ENCODE results near the gene SYK.

Gene SYK

DNA sequence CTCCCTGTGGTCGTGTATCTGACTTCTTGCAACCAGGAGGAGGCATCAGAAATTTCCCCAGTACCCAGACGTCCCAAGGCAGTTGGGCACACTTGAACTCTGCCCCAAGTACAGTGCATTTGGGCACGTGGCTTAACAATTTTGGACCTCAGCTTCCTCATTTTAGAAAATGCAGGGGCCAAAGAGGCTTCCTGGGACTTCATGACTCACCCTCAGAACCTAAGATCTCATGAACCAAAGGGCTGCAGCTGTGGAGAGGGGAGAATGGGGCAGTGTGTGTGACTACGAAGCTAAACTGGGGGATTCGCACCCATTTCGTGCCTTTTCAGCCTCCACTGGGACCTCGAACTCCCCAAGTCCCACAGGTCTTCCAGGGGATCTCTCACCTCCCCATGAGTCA, 59.2 kb downstream of the SYK start:
- H3K4me3 ChIP-seq (ENCODE audit: low read length) = no peak overlapping the region
- TF ChIP-seq ZNF274 (IDR thresholded peaks at IDR 0.05; ENCODE audit: low read depth, low read length) = no peak

DNA sequence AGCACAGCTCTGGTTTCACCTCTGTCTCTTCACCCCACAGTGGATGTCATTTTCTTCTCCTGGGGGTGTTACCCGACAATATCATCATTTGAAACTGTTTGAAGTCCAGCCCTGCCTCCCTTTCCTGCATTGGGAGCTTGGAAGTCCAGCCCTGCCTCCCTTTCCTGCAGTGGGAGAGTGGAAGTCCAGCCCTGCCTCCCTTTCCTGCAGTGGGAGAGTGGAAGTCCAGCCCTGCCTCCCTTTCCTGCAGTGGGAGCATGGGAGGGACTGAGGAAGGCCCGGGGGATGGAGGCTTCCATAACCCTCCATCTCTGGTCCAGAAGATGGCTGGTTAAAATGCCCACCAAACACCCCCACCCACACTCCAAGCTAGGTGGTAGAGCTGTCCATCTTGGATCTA, 59.8 kb downstream of the SYK start:
- no peak overlapping the region for H3K4me3 ChIP-seq (ENCODE audit: low read length)
- no peak for TF ChIP-seq ZNF274 (IDR thresholded peaks at IDR 0.05; ENCODE audit: low read depth, low read length)

DNA sequence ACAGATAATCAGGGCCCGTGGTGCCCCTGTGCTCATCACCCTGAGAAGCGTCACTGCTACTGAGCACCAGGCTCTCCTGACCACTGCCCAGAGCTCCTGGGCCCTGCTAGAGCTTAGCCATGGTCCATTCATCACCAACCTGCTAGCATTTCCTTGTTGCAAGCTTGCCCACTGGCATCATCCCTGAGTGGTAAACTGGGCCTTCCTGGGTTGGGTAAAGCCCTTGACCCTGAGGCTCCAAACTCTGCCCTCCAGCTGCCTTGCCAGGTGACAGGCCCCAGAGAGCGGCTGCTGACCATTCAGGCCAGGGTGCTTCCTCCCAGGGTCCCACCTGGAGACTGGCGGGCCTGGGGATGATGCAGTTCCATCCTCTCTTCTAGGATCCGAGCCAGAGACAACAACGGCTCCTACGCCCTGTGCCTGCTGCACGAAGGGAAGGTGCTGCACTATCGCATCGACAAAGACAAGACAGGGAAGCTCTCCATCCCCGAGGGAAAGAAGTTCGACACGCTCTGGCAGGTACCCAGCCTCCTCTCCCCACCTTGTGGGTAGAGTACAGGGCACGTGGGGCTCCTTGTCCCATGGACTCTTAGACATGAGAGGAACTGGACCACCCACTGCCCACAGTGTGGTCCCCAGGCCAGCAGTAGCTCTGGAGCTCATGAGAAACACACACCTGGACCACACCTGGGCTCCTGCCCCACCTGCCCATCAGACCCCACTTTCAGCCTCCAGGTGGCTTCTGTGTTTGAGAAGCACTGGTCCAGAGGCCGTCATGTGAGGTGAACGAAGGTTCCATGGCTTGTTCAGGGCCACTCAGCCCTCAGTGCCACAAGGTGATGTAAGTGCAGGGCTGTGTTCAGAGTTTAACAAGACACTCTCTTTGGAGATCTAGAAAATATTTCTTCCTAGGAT, 60.5 kb downstream of the SYK start:
- H3K4me3 ChIP-seq (ENCODE audit: low read length) = no peak overlapping the region
- no peak for TF ChIP-seq ZNF274 (IDR thresholded peaks at IDR 0.05; ENCODE audit: low read depth, low read length)

DNA sequence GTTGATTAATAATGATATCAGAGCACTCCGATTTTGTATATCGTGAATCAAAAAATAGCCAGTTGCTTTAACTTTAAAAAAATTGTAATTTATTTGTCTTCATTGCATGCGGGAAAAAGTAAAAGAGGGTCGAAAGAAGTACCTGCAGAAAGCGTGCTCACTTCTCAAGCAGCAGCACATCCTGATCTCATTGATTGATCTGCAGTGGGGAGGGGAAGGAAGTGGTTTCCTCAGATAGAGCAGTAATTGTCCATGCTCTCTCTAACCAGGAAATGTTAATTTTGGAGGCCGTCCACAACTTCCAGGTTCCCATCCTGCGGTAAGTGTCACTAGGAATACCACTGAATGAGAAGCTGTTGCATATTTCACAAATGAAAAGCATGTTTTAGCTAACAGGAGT, 63.2 kb downstream of the SYK start:
- no peak overlapping the region for H3K4me3 ChIP-seq (ENCODE audit: low read length)
- no peak for TF ChIP-seq ZNF274 (IDR thresholded peaks at IDR 0.05; ENCODE audit: low read depth, low read length)

DNA sequence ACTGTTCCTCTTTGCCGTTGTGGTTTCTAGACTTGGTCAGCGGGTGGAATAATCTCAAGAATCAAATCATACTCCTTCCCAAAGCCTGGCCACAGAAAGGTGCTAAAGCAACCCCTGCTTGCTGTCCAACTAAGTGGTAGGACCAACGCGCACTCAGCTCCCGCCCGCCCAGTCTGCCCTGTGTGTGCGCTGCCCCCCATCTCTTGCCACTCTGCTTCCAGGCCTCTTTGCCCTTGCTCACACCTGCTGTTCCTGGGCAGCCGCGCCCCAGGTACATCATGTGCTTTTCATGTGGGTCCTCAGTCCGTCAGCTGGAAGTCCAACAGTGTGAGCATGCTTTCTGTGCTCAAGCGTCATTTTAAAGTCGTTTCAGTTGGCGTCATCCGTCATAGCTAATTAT, 65.5 kb downstream of the SYK start:
- H3K4me3 ChIP-seq (ENCODE audit: low read length) = no peak overlapping the region
- no peak for TF ChIP-seq ZNF274 (IDR thresholded peaks at IDR 0.05; ENCODE audit: low read depth, low read length)

DNA sequence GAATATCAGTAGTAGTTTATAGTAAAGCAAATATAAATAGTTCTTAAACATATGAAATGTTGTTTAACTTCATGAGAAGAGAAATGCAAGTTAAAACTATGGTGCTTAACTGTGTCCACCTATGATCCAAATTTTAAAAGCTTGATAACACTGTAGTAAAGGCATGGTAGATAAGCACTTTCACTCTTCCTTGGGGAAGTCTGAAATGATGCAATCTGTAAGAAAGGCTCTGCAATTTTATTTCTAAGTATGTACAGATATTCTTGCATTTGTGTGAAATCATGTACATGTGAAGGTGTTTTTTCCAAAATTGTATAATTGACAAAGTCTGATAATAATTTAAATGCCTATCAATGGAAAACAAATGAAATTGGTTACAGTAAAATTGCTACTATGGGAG, 66.9 kb downstream of the SYK start:
- no peak for TF ChIP-seq ZNF274 (IDR thresholded peaks at IDR 0.05; ENCODE audit: low read depth, low read length)
- no peak overlapping the region for H3K4me3 ChIP-seq (ENCODE audit: low read length)

DNA sequence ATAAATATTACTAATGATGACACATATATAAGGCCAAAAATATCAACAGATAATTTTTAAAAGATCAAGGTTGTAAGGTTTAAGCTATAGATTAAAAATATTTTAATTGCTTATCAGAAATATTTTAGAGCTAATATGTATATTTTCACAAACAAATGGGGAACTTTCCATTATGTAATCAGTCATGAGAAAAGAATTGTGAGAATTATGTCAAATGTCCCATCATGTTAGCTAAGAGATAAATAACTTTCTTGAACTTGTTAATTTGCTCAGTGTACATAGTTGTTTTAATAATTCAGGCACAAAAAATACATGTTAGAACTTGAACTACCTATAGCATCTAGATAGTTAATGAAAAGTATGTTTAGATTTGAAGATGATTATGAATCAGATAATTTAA, 67.7 kb downstream of the SYK start:
- TF ChIP-seq ZNF274 (IDR thresholded peaks at IDR 0.05; ENCODE audit: low read depth, low read length) = no peak
- no peak overlapping the region for H3K4me3 ChIP-seq (ENCODE audit: low read length)

DNA sequence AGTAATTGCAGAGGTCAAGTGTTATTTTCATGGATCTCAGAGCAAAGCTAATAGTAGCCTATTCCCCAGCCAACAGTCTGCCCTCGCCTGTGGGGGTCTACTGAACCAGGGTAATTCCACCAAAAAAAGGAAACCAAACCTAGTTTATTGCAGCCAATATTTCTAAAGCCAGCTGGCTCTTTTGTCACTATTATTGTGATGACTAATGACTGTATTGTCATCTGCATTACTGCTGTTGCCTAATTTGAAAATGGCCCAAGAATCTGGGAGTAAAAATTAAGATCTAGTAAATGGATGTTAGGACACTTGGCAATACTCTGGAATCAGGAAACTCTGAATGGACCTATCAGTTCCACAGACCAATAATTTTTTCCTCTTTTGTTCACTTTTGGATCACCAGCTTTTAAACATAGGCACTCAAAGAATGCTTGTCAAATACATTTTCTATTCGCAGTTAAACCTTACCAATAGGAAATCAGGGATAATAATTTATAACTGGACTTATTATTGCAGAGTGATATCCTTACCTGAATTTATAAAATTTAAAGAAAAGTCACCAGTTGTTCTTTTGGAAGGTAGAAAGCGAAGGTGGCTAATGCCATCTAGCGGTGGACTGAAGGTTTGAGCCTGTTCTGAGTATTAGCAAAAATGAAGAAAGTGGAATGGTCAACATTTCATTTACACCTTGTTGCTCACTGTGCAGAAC, 69.2 kb downstream of the SYK start:
- no peak for TF ChIP-seq ZNF274 (IDR thresholded peaks at IDR 0.05; ENCODE audit: low read depth, low read length)
- H3K4me3 ChIP-seq (ENCODE audit: low read length) = no peak overlapping the region

DNA sequence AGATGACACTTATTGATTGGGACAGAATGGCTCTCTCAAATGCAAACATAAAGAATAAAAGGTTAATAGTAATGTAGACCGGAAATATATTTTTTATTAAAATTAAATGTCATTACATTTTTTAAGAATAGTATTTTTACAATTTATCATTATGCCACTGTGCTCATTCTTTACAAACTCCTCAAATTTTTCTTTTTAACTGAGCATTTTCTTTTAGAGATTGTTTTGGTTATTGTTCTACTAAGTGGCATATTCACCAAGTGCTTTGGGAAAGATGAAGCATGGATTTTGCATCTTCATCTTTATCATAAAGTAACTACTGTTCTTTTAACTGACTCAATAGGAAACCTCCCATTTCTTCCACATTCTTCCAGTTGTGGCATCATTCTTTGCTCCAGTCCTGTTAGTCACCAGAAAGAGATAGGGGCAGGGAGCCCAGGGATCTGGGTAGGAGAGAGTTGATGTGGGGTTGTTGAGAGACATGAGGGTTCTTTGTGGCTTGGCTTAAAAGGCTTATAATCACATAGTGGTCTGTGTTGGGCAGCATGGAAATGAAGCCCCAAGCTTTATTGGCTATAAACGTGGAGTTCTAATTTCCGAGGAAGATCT, 69.8 kb downstream of the SYK start:
- TF ChIP-seq ZNF274 (IDR thresholded peaks at IDR 0.05; ENCODE audit: low read depth, low read length) = no peak
- H3K4me3 ChIP-seq (ENCODE audit: low read length) = no peak overlapping the region

DNA sequence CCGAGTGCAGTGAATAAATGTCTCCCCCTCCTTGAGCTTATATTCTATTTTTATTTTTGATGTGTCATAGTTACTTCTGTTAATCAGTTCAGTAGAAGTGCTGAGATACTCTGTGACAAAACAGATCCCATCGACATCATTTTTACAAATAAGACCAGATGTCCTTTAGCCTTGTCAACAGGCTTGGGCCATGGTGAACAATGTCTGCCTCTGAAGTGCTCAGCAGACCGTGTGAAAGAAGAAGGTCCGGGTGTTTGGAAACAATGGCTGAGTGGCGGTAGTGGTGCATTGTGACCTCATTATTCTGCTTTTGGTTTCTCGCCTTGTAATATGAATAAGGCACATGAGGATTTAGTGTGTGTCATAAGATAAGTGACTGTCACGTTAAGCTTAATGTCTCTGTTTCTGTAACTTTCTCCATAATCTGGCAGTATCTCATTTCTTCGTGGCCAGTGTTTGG, 71.2 kb downstream of the SYK start:
- no peak overlapping the region for H3K4me3 ChIP-seq (ENCODE audit: low read length)
- no peak for TF ChIP-seq ZNF274 (IDR thresholded peaks at IDR 0.05; ENCODE audit: low read depth, low read length)

DNA sequence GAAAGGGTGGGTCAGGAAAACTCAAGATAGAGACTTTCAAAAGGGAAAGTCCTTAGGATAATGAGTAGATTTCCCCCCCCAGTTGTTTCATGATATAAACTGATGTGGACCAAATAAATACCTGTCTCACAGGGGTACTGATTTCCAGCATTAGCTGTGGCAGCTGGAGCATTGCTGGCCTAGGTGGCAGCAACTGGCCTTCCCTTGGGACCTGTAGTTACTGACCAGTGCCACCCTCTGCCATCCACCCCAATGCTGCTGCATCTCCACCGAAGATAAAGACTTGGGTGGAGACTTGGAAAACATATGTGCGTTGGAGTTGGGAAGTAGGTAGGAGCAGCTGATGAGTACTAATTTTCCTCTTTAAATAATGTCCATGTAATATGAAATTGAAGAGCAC, 71.8 kb downstream of the SYK start:
- H3K4me3 ChIP-seq (ENCODE audit: low read length) = no peak overlapping the region
- no peak for TF ChIP-seq ZNF274 (IDR thresholded peaks at IDR 0.05; ENCODE audit: low read depth, low read length)

DNA sequence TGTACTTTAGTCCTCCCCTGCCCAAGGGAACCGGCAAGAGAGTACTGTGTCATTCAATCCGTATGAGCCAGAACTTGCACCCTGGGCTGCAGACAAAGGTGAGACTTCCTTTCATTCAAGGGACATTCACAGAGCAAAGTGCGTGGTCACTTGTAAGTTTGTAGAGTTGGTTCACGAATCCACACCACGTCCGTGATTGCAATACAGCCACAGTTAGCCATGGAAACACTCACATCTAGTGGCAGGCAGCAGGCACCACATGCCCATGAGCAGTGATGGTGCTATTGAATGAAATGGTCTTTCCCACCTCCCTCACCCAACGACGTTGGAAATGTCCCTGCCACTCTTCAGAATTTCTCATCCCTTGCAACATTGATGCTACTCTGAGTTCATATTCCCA, 72.6 kb downstream of the SYK start:
- no peak for TF ChIP-seq ZNF274 (IDR thresholded peaks at IDR 0.05; ENCODE audit: low read depth, low read length)

DNA sequence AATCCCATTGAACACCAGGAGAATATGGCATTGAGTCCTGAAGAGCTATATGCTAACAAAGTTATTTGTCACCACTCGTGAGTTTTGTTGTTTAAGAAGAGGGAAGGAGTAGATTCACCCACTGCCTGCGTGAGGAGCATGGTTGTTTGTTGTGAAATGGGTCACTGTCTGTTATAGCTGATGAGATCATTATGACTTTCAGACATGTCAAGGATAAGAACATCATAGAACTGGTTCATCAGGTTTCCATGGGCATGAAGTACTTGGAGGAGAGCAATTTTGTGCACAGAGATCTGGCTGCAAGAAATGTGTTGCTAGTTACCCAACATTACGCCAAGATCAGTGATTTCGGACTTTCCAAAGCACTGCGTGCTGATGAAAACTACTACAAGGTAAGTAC, 76.9 kb downstream of the SYK start:
- TF ChIP-seq ZNF274 (IDR thresholded peaks at IDR 0.05; ENCODE audit: low read depth, low read length) = no peak
- H3K4me3 ChIP-seq (ENCODE audit: low read length) = no peak overlapping the region

More for the DNA sequence above, 72.6 kb downstream of the SYK start:
- H3K4me3 ChIP-seq (ENCODE audit: low read length) = no peak overlapping the region

DNA sequence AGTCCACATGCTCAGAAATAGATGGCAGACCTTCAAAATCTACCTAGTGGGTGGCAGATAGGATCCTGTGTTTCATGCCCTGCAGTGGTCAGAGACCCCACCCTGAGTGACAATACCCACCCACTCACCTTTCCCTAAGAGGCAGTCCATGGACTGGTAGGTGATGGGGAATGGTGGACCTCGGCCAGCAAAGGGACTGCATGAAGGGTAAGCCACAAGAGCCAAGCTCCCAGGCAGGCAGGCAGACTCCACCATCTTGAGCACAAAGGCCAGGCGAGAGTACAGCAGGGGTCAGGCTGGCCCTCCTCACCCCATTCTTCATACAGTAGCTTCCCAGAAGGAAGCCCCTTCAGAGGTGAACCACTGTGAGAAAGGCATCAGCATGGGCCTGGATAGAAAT, 78.4 kb downstream of the SYK start:
- TF ChIP-seq ZNF274 (IDR thresholded peaks at IDR 0.05; ENCODE audit: low read depth, low read length) = no peak
- no peak overlapping the region for H3K4me3 ChIP-seq (ENCODE audit: low read length)

DNA sequence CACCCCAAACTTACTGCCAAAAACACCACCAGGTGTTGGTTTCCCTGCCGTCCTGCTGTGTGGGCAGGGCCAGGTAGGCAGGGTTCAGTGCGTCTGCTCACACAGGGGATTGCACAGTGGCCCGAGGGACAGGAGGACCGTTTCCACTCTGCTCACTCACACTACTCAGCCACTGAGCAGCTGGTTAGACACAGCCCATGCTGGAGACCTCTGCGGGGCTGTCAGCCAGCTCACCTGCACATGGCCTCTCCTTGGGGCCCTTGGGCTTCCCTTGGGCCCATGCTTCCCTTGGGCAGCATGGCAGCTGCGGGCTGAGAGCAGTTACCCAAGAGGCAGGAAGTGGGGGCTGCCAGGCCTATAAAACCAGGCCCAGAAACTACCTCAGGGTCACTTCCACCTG, 79.0 kb downstream of the SYK start:
- no peak for TF ChIP-seq ZNF274 (IDR thresholded peaks at IDR 0.05; ENCODE audit: low read depth, low read length)
- no peak overlapping the region for H3K4me3 ChIP-seq (ENCODE audit: low read length)
